DND-41 (cell line): ENCODE data around the gene NFX1.

Experiments
- ATAC-seq: fragments of 200-7000 bp; cut with Tn5 transposase; 3 replicates; pipeline ENCODE4 v1.9.1; 2021; ENCODE audit warnings: low read depth; ENCODE audit not compliant: insufficient read depth
- DNase-seq: peaks from one replicate; pipeline ENCODE4 v3.0.0-alpha.2; 2020
- H2AFZ ChIP-seq: 2 replicates; pipeline ENCODE4 v1.6.0; 2012; ENCODE audit warnings: low read depth, low read length
- H3K27ac ChIP-seq: 2 replicates; pipeline ENCODE4 v1.5.1; 2012; ENCODE audit warnings: low read length, inconsistent platforms
- H3K27me3 ChIP-seq: fragments of 200-600 bp; sonication (generic); 2 replicates; pipeline ENCODE4 v1.6.0; 2012; ENCODE audit warnings: low read length, mild to moderate bottlenecking, inconsistent platforms; ENCODE audit not compliant: insufficient read depth, poor library complexity
- H3K36me3 ChIP-seq: 2 replicates; pipeline ENCODE4 v1.5.1; 2012; ENCODE audit warnings: low read length, inconsistent platforms; ENCODE audit not compliant: insufficient read depth
- H3K4me1 ChIP-seq: 2 replicates; pipeline ENCODE4 v1.5.1; 2012; ENCODE audit warnings: mild to moderate bottlenecking, low read length; ENCODE audit not compliant: insufficient read depth
- H3K4me2 ChIP-seq: 2 replicates; pipeline ENCODE4 v1.6.0; 2012; ENCODE audit warnings: mild to moderate bottlenecking, moderate library complexity, low read length, inconsistent platforms; ENCODE audit not compliant: insufficient read depth
- H3K4me3 ChIP-seq, 2 experiments: fragments of 200-600 bp in 1 of 2; shearing (Covaris generic) in 1 of 2; 2 replicates each; pipeline ENCODE4 v1.5.1; 2012 to 2016; ENCODE audit warnings: inconsistent platforms in 2 of 2, low read length in 2 of 2, mild to moderate bottlenecking in 2 of 2, low read depth in 1 of 2, moderate library complexity in 1 of 2
- H3K79me2 ChIP-seq: 2 replicates; pipeline ENCODE4 v1.6.0; 2012; ENCODE audit warnings: low read length, inconsistent platforms; ENCODE audit not compliant: insufficient read depth
- H3K9ac ChIP-seq: 2 replicates; pipeline ENCODE4 v1.6.0; 2012; ENCODE audit warnings: low read depth, mild to moderate bottlenecking, inconsistent platforms, low read length, moderate library complexity
- H3K9me3 ChIP-seq: 2 replicates; pipeline ENCODE4 v1.5.1; 2012; ENCODE audit warnings: low read length, moderate library complexity, mild to moderate bottlenecking, inconsistent platforms; ENCODE audit not compliant: insufficient read depth, severe bottlenecking
- H4K20me1 ChIP-seq: 2 replicates; pipeline ENCODE4 v1.6.0; 2012; ENCODE audit warnings: low read length; ENCODE audit not compliant: insufficient read depth
- CTCF ChIP-seq: IDR thresholded peaks from 2 replicates; pipeline ENCODE4 v1.5.1; 2012; ENCODE audit warnings: borderline replicate concordance, low read length, moderate library complexity, mild to moderate bottlenecking; ENCODE audit not compliant: poor library complexity, severe bottlenecking; ENCODE audit errors: extremely low read depth
- EZH2 ChIP-seq: IDR thresholded peaks from 3 replicates; pipeline ENCODE4 v1.6.1; 2012; ENCODE audit warnings: borderline replicate concordance, low read depth, mild to moderate bottlenecking, moderate library complexity, low read length, inconsistent platforms; ENCODE audit not compliant: severe bottlenecking

NFX1 gene

GRCh38 chr9:33294670-33295432, 4.5 kb downstream of the NFX1 start:
- Histone ChIP-seq H3K27ac (no peak overlapping the region), H3K4me2 (no peak overlapping the region), H3K79me2 (peaks cover 92% of the 10 kb centered on the region), H3K9me3 (no peaks in the 10 kb centered on the region), H3K36me3 (peaks cover 63% of the 10 kb centered on the region), H3K27me3 (no peaks in the 10 kb centered on the region), H3K4me3 (no peak overlapping the region), H3K9ac (no peak overlapping the region), H3K4me1 (peaks cover 54% of the 10 kb centered on the region), H4K20me1 (peaks cover 21% of the 10 kb centered on the region), H2AFZ (no peak overlapping the region)
- DNase-seq, result no peak
- no peak for ATAC-seq
- TF ChIP-seq EZH2 (no peak), CTCF (no peak)

- H3K27me3 ChIP-seq, result no peaks in the 10 kb centered on the region
- H3K4me3 ChIP-seq, result no peak overlapping the region
- ATAC-seq, result no peak
- H3K9me3 ChIP-seq, result no peaks in the 10 kb centered on the region
- DNase-seq, result no peak
- H3K36me3 ChIP-seq, result peaks cover 66% of the 10 kb centered on the region
- no peak overlapping the region for H2AFZ ChIP-seq
- no peak for TF ChIP-seq CTCF
- no peak for TF ChIP-seq EZH2
- H4K20me1 ChIP-seq, result peaks cover 21% of the 10 kb centered on the region
- H3K9ac ChIP-seq, result no peak overlapping the region
- H3K4me2 ChIP-seq, result no peak overlapping the region
- peaks cover 54% of the 10 kb centered on the region for H3K4me1 ChIP-seq
- H3K79me2 ChIP-seq, result peaks cover 96% of the 10 kb centered on the region
- no peak overlapping the region for H3K27ac ChIP-seq
Measured at GRCh38 chr9:33295571-33295970, 5.3 kb downstream of the NFX1 start.

- Histone ChIP-seq H4K20me1 (peaks cover 21% of the 10 kb centered on the region), H3K27ac (peak overlapping the region; percentile 60), H3K79me2 (peaks cover 82% of the 10 kb centered on the region), H3K4me3 (no peak overlapping the region), H2AFZ (no peak overlapping the region), H3K9me3 (no peaks in the 10 kb centered on the region), H3K9ac (no peak overlapping the region), H3K27me3 (no peaks in the 10 kb centered on the region), H3K4me1 (peaks cover 39% of the 10 kb centered on the region), H3K4me2 (peak overlapping the region; percentile 24), H3K36me3 (peaks cover 85% of the 10 kb centered on the region)
- DNase-seq (peak; percentile 67), ATAC-seq (peak; percentile 92)
- TF ChIP-seq EZH2 (no peak), CTCF (no peak)
Measured at GRCh38 chr9:33297432-33297831, 7.1 kb downstream of the NFX1 start.

GRCh38 chr9:33300546-33300945, 10.2 kb downstream of the NFX1 start:
- Histone ChIP-seq H3K27me3 (no peaks in the 10 kb centered on the region), H3K27ac (no peak overlapping the region), H3K79me2 (peaks cover 51% of the 10 kb centered on the region), H3K4me2 (no peak overlapping the region), H2AFZ (no peak overlapping the region), H3K4me1 (peaks cover 30% of the 10 kb centered on the region), H4K20me1 (peaks cover 21% of the 10 kb centered on the region), H3K4me3 (no peak overlapping the region), H3K9ac (no peak overlapping the region), H3K9me3 (no peaks in the 10 kb centered on the region), H3K36me3 (peaks cover 93% of the 10 kb centered on the region)
- ATAC-seq (no peak), DNase-seq (no peak)
- no peak for TF ChIP-seq EZH2
- no peak for TF ChIP-seq CTCF
